Measurements from ENCODE around the gene UGDH.

DNA sequence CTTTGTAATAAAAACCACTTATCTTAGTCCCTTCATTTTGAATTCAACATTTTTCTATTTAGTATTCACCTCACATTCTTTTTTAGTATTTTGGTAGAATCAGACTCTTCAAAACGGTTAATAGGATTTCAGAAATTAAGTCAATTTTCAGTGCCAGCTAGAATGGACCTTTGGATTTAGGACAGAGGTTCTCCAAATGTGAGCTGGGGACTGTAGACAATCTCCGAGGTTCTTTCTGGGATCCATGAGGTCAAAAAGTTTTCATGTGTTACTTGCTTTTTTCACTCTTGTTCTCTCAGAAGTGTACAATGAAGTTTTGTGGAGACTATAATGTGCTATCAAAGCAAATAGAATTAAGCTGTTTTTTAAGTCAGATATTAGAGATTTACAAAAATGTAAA lies 2.3 kb upstream of the UGDH start:
- TF ChIP-seq YY1 (IDR thresholded peaks at IDR 0.05; ENCODE audit: insufficient read depth, insufficient read length) (no peak), ZNF274 (IDR thresholded peaks at IDR 0.05; ENCODE audit: low read depth, low read length) (no peak), SUZ12 (IDR thresholded peaks at IDR 0.05; ENCODE audit: extremely low read depth, insufficient read depth, insufficient read length) (no peak)
